Neural cell (in vitro differentiated cells): Measurements from ENCODE around the gene MPO. TPM values are rescaled to one million over a fixed set of nuclear protein-coding genes. Genes with fewer than 3 reads are reported as not detected.

Experiments
- H2AFZ ChIP-seq: fragments of 200-600, 300-800 bp; sonication (generic), shearing (Covaris generic); 2 replicates; pipeline ENCODE4 v1.6.0; 2014; ENCODE audit warnings: low read depth, mild to moderate bottlenecking, antibody characterized with exemption, low read length, moderate library complexity
- H3F3A ChIP-seq: fragments of 200-600 bp; shearing (Covaris generic); 2 replicates; pipeline ENCODE4 v1.6.1; 2016; ENCODE audit warnings: mild to moderate bottlenecking, moderate library complexity, mixed read lengths, antibody characterized with exemption, low read length; ENCODE audit not compliant: insufficient read depth, poor library complexity, severe bottlenecking
- H3K27ac ChIP-seq: fragments of 200-600, 300-800 bp; sonication (generic), shearing (Covaris generic); 2 replicates; pipeline ENCODE4 v1.5.1; 2014; ENCODE audit warnings: mild to moderate bottlenecking, low read length, moderate library complexity
- H3K27me3 ChIP-seq: fragments of 300-800, 200-600 bp; sonication (generic), shearing (Covaris generic); 2 replicates; pipeline ENCODE4 v1.6.0; 2014; ENCODE audit warnings: mild to moderate bottlenecking, low read depth, low read length, moderate library complexity; ENCODE audit not compliant: insufficient read depth
- H3K36me3 ChIP-seq: fragments of 300-800, 200-600 bp; sonication (generic), shearing (Covaris generic); 2 replicates; pipeline ENCODE4 v1.5.1; 2014; ENCODE audit warnings: mild to moderate bottlenecking, antibody characterized with exemption, low read length, moderate library complexity; ENCODE audit not compliant: insufficient read depth
- H3K4me2 ChIP-seq: fragments of 300-800, 200-600 bp; sonication (generic), shearing (Covaris generic); 2 replicates; pipeline ENCODE4 v1.6.0; 2014; ENCODE audit warnings: mild to moderate bottlenecking, low read length
- H3K4me3 ChIP-seq: fragments of 300-800, 200-600 bp; sonication (generic), shearing (Covaris generic); 2 replicates; pipeline ENCODE4 v1.5.1; 2014; ENCODE audit warnings: mild to moderate bottlenecking, low read length, moderate library complexity
- H3K79me2 ChIP-seq: fragments of 200-600 bp; shearing (Covaris generic); replicated peaks from 2 replicates; pipeline ENCODE4 v1.6.0; 2014; ENCODE audit warnings: mild to moderate bottlenecking, low read length, moderate library complexity; ENCODE audit not compliant: insufficient read depth
- H3K9ac ChIP-seq: fragments of 300-800, 200-600 bp; sonication (generic), shearing (Covaris generic); 2 replicates; pipeline ENCODE4 v1.6.1; 2016; ENCODE audit warnings: mild to moderate bottlenecking, low read length, mixed read lengths
- H3K9me2 ChIP-seq: fragments of 200-600 bp; shearing (Covaris generic); 2 replicates; pipeline ENCODE4 v1.6.1; 2016; ENCODE audit warnings: mild to moderate bottlenecking, low read length, mixed read lengths; ENCODE audit not compliant: insufficient read depth
- H3K9me3 ChIP-seq: fragments of 200-600, 300-800 bp; sonication (generic), shearing (Covaris generic); 2 replicates; pipeline ENCODE4 v1.6.1; 2016; ENCODE audit warnings: mild to moderate bottlenecking, mixed run types, low read length, moderate library complexity, mixed read lengths
- H4K20me1 ChIP-seq: fragments of 200-600 bp; shearing (Covaris generic); 2 replicates; pipeline ENCODE4 v1.6.1; 2016; ENCODE audit warnings: mild to moderate bottlenecking, mixed run types; ENCODE audit not compliant: insufficient read depth
- EP300 ChIP-seq: fragments of 450-650 bp; conservative IDR thresholded peaks from 2 replicates; pipeline ENCODE4 v1.6.1; 2014; ENCODE audit warnings: antibody characterized with exemption, mild to moderate bottlenecking, moderate library complexity; ENCODE audit not compliant: poor library complexity, severe bottlenecking
- EZH2 ChIP-seq: fragments of 200-600, 300-800 bp; shearing (Covaris generic), sonication (generic); IDR thresholded peaks from 2 replicates; pipeline ENCODE4 v1.6.1; 2014; ENCODE audit warnings: antibody characterized with exemption, low read length, borderline replicate concordance, mild to moderate bottlenecking; ENCODE audit not compliant: insufficient read depth, poor library complexity, severe bottlenecking
- MXI1 ChIP-seq: fragments of 450-650 bp; conservative IDR thresholded peaks from 2 replicates; pipeline ENCODE4 v1.6.1; 2014; ENCODE audit warnings: antibody characterized with exemption, mild to moderate bottlenecking; ENCODE audit not compliant: poor library complexity, severe bottlenecking
- POLR2AphosphoS5 ChIP-seq: IDR thresholded peaks from 2 replicates; pipeline ENCODE4 v1.6.1; 2012
- RAD21 ChIP-seq: fragments of 450-650 bp; conservative IDR thresholded peaks from 2 replicates; pipeline ENCODE4 v1.6.1; 2014; ENCODE audit warnings: antibody characterized with exemption, mild to moderate bottlenecking, moderate library complexity
- SMC3 ChIP-seq: fragments of 450-650 bp; conservative IDR thresholded peaks from 2 replicates; pipeline ENCODE4 v1.6.1; 2014; ENCODE audit warnings: antibody characterized with exemption, mild to moderate bottlenecking, moderate library complexity; ENCODE audit not compliant: poor library complexity
- TAF1 ChIP-seq: IDR thresholded peaks from 2 replicates; pipeline ENCODE4 v1.6.1; 2012; ENCODE audit warnings: low read depth
- polyA plus RNA-seq: library from polyadenylated mRNA; depleted of rRNA; stranded (reverse); fragments of >200 nt; gene quantifications from 2 replicates; pipeline ENCODE4 v1.2.3, GENCODE V29; 2014
- TF ChIP-seq, protein P1 (sequence below): fragments of 450-650 bp; IDR thresholded peaks from 2 replicates; pipeline ENCODE4 v1.5.1; 2014; ENCODE audit warnings: antibody characterized with exemption, mild to moderate bottlenecking, moderate library complexity; ENCODE audit not compliant: poor library complexity, severe bottlenecking
- TF ChIP-seq, protein P2 (sequence below): IDR thresholded peaks from 2 replicates; pipeline ENCODE4 v1.6.1; 2012; ENCODE audit warnings: borderline replicate concordance

MPO gene
- polyA plus RNA-seq, 1 donor from 2014 or later = not detected

DNA sequence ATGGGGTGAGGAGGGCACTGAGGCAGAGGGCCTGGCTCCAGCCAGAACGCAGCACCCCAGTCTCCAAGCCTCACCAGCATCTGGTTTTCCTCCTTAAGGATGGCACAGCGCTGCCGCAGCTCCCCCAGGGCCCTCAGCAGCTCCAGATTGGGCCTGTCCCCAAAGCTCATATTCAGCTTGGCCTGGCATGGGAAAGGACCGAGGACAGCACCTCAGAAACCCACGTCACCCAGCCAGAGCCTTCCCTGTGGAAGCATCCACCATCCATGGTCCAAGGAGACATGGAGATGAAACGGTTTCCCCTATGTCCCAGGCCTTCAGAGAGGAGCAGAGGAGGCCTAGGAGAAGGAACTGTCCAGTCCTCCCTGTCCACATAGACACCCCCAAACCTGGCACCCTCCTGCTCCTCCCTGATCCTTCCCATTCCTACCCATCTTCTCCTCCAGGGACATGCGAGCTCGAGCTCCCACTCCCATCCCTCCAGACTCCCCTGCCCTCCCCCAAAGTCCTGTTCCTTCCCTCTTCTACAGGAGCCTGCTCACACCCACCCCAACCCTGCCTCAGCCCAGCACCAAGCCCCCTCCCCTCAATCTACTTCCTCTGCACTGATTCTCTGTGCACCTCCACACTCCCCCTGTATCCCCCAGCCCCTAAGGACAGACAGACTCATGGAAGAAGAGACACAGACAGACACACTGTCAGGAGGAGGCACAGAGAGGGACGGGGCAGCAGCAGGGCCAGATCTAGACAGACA, 46.1 kb upstream of the MPO start:
- Histone ChIP-seq H3K9me3 (no peaks in the 10 kb centered on the region), H3F3A (no peaks in the 10 kb centered on the region), H3K27me3 (no peaks in the 10 kb centered on the region), H3K4me2 (peak overlapping the region; percentile 96), H3K36me3 (no peaks in the 10 kb centered on the region), H3K9me2 (no peaks in the 10 kb centered on the region), H3K27ac (peak overlapping the region; percentile 93), H2AFZ (no peak overlapping the region), H4K20me1 (no peaks in the 10 kb centered on the region), H3K79me2 (peaks cover 35% of the 10 kb centered on the region), H3K4me3 (peak overlapping the region; percentile 83), H3K9ac (peak overlapping the region; percentile 88)
- no peak for TF ChIP-seq TAF1
- no peak for TF ChIP-seq EZH2
- TF ChIP-seq, protein P1, sequence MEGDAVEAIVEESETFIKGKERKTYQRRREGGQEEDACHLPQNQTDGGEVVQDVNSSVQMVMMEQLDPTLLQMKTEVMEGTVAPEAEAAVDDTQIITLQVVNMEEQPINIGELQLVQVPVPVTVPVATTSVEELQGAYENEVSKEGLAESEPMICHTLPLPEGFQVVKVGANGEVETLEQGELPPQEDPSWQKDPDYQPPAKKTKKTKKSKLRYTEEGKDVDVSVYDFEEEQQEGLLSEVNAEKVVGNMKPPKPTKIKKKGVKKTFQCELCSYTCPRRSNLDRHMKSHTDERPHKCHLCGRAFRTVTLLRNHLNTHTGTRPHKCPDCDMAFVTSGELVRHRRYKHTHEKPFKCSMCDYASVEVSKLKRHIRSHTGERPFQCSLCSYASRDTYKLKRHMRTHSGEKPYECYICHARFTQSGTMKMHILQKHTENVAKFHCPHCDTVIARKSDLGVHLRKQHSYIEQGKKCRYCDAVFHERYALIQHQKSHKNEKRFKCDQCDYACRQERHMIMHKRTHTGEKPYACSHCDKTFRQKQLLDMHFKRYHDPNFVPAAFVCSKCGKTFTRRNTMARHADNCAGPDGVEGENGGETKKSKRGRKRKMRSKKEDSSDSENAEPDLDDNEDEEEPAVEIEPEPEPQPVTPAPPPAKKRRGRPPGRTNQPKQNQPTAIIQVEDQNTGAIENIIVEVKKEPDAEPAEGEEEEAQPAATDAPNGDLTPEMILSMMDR = no peak
- no peak for TF ChIP-seq RAD21
- TF ChIP-seq, protein P2, sequence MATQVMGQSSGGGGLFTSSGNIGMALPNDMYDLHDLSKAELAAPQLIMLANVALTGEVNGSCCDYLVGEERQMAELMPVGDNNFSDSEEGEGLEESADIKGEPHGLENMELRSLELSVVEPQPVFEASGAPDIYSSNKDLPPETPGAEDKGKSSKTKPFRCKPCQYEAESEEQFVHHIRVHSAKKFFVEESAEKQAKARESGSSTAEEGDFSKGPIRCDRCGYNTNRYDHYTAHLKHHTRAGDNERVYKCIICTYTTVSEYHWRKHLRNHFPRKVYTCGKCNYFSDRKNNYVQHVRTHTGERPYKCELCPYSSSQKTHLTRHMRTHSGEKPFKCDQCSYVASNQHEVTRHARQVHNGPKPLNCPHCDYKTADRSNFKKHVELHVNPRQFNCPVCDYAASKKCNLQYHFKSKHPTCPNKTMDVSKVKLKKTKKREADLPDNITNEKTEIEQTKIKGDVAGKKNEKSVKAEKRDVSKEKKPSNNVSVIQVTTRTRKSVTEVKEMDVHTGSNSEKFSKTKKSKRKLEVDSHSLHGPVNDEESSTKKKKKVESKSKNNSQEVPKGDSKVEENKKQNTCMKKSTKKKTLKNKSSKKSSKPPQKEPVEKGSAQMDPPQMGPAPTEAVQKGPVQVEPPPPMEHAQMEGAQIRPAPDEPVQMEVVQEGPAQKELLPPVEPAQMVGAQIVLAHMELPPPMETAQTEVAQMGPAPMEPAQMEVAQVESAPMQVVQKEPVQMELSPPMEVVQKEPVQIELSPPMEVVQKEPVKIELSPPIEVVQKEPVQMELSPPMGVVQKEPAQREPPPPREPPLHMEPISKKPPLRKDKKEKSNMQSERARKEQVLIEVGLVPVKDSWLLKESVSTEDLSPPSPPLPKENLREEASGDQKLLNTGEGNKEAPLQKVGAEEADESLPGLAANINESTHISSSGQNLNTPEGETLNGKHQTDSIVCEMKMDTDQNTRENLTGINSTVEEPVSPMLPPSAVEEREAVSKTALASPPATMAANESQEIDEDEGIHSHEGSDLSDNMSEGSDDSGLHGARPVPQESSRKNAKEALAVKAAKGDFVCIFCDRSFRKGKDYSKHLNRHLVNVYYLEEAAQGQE = no peak
- no peak for TF ChIP-seq MXI1
- no peak for TF ChIP-seq SMC3
- TF ChIP-seq POLR2AphosphoS5 = no peak
- TF ChIP-seq EP300 = no peak

DNA sequence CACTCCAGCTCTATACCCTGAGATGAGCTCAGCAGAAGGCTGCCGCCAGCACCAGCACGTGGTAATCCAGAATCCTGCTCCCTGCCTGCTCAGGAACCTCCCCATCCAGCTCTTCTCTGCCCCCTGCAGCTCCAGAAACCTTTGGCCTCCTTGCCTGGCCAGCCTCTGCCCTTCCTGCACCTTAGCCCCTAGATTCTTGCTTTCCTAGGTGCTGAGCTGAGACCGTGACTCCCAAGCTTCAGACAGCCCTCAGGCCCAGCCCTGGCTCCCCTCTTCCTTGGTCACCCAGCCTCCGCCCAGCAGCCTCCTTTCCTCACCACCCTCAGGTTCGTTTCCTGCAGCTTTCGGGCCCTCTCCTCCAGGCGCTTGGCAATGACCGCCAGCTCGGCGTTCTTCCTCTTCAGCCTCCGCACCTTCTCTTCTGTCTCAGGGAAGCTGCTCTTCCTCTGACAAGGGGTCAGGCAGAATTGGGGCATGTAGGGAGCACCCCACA, 45.3 kb upstream of the MPO start:
- Histone ChIP-seq H3K4me3 (peak overlapping the region; percentile 83), H3K36me3 (no peaks in the 10 kb centered on the region), H3K9me2 (no peaks in the 10 kb centered on the region), H3K27me3 (no peaks in the 10 kb centered on the region), H2AFZ (no peak overlapping the region), H3F3A (no peaks in the 10 kb centered on the region), H3K9ac (peak overlapping the region; percentile 64), H3K79me2 (peaks cover 35% of the 10 kb centered on the region), H3K9me3 (no peaks in the 10 kb centered on the region), H3K27ac (no peak overlapping the region), H3K4me2 (peak overlapping the region; percentile 96), H4K20me1 (no peaks in the 10 kb centered on the region)
- no peak for TF ChIP-seq RAD21
